ENCODE data around the gene ZNRF2. TPM values are rescaled to one million over a fixed set of nuclear protein-coding genes. Genes with fewer than 3 reads are reported as not detected.

Gene ZNRF2
- total RNA-seq, 1 donor from 2014 or later: 11.2 TPM

- Mint-ChIP-seq H3K27me3 (no peaks in the 10 kb centered on the region), H3K9me3 (peaks cover 4% of the 10 kb centered on the region), H3K4me1 (ENCODE audit: unreplicated experiment) (peaks cover 24% of the 10 kb centered on the region), H3K36me3 (peaks cover 10% of the 10 kb centered on the region), H3K4me3 (no peak overlapping the region), H3K27ac (no peak overlapping the region)
- no peak for TF ChIP-seq CTCF (conservative IDR thresholded peaks at IDR 0.05)
- no peak for DNase-seq (ENCODE audit: extremely low spot score, unreplicated experiment)
These were observed 37.4 kb downstream of the ZNRF2 start for GRCh38 chr7:30321882-30322192.

- H3K4me3 Mint-ChIP-seq: no peak overlapping the region
- TF ChIP-seq CTCF (conservative IDR thresholded peaks at IDR 0.05): no peak
- H3K36me3 Mint-ChIP-seq: peaks cover 14% of the 10 kb centered on the region
- no peaks in the 10 kb centered on the region for H3K27me3 Mint-ChIP-seq
- H3K4me1 Mint-ChIP-seq (ENCODE audit: unreplicated experiment): peaks cover 21% of the 10 kb centered on the region
- peaks cover 4% of the 10 kb centered on the region for H3K9me3 Mint-ChIP-seq
- DNase-seq (ENCODE audit: extremely low spot score, unreplicated experiment): no peak
- H3K27ac Mint-ChIP-seq: no peak overlapping the region
These were observed 38.0 kb downstream of the ZNRF2 start for GRCh38 chr7:30322271-30323005.

- Mint-ChIP-seq H3K4me1 (ENCODE audit: unreplicated experiment) (peaks cover 17% of the 10 kb centered on the region), H3K9me3 (peaks cover 4% of the 10 kb centered on the region), H3K36me3 (peaks cover 14% of the 10 kb centered on the region), H3K4me3 (no peak overlapping the region), H3K27me3 (no peaks in the 10 kb centered on the region), H3K27ac (no peak overlapping the region)
- TF ChIP-seq CTCF (conservative IDR thresholded peaks at IDR 0.05): no peak
- no peak for DNase-seq (ENCODE audit: extremely low spot score, unreplicated experiment)
These were observed 38.6 kb downstream of the ZNRF2 start for GRCh38 chr7:30323006-30323355.

- peaks cover 4% of the 10 kb centered on the region for H3K9me3 Mint-ChIP-seq
- peaks cover 14% of the 10 kb centered on the region for H3K4me1 Mint-ChIP-seq (ENCODE audit: unreplicated experiment)
- no peak overlapping the region for H3K27ac Mint-ChIP-seq
- peaks cover 25% of the 10 kb centered on the region for H3K36me3 Mint-ChIP-seq
- no peak for DNase-seq (ENCODE audit: extremely low spot score, unreplicated experiment)
- TF ChIP-seq CTCF (conservative IDR thresholded peaks at IDR 0.05): no peak
- no peak overlapping the region for H3K4me3 Mint-ChIP-seq
- no peaks in the 10 kb centered on the region for H3K27me3 Mint-ChIP-seq
These were observed 43.4 kb downstream of the ZNRF2 start for GRCh38 chr7:30327813-30328212.

GRCh38 chr7:30328381-30328780 lies 44.0 kb downstream of the ZNRF2 start:
- H3K4me1 Mint-ChIP-seq (ENCODE audit: unreplicated experiment): peaks cover 14% of the 10 kb centered on the region
- peaks cover 4% of the 10 kb centered on the region for H3K9me3 Mint-ChIP-seq
- peaks cover 25% of the 10 kb centered on the region for H3K36me3 Mint-ChIP-seq
- no peak overlapping the region for H3K27ac Mint-ChIP-seq
- no peak overlapping the region for H3K4me3 Mint-ChIP-seq
- no peaks in the 10 kb centered on the region for H3K27me3 Mint-ChIP-seq
- TF ChIP-seq CTCF (conservative IDR thresholded peaks at IDR 0.05): no peak
- no peak for DNase-seq (ENCODE audit: extremely low spot score, unreplicated experiment)

GRCh38 chr7:30329716-30330115 lies 45.3 kb downstream of the ZNRF2 start:
- Mint-ChIP-seq H3K4me3 (no peak overlapping the region), H3K36me3 (peaks cover 25% of the 10 kb centered on the region), H3K9me3 (peaks cover 4% of the 10 kb centered on the region), H3K27ac (no peak overlapping the region), H3K27me3 (no peaks in the 10 kb centered on the region), H3K4me1 (ENCODE audit: unreplicated experiment) (peaks cover 14% of the 10 kb centered on the region)
- no peak for TF ChIP-seq CTCF (conservative IDR thresholded peaks at IDR 0.05)
- DNase-seq (ENCODE audit: extremely low spot score, unreplicated experiment): no peak
